ENCODE data around the gene PARL.

DNA sequence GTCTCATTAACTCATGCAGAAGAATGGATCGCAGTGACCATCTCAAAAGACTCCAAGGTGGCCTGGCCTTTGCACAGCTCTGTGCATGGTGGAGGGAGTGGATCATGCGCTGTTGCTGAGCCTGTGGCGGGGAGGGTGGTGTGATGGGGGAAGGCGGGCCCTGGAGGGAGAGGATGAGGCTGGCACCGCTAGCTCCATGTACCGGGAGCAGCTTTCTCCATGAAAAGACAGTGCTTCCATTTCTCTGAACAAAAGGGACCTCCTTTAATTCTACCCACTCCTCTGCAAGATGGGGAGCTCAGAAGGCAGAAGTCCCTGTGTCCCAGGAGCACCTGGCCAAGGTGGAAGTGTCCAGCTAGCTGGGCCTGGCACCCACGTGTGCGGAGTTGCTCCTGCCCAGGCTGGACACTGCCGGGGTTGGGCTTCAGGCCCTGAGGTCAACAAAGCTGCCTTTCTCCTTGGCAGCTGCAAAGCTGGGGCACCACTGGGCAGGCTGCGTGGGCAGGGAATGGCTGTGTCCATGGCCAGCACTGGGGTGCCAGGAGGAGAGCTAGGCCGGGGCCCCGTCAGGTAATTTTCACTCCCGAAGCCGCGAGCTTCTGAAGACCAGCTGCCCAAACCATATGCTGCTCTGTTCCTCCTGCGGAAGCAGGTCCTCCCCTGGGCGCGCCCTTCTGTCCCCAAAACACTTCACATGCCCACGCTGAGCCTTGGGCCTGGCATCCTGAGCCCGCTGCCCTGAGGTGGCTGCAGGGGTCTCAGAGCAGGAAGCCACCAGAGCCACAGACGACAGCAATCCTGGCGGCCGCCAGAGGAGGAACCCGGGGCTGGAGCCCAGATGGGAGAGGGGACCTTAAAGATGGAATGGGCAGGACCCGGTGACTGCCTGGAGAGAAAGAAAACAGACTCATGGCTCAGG is 65.7 kb downstream of the PARL start:
- TF ChIP-seq, protein P1, sequence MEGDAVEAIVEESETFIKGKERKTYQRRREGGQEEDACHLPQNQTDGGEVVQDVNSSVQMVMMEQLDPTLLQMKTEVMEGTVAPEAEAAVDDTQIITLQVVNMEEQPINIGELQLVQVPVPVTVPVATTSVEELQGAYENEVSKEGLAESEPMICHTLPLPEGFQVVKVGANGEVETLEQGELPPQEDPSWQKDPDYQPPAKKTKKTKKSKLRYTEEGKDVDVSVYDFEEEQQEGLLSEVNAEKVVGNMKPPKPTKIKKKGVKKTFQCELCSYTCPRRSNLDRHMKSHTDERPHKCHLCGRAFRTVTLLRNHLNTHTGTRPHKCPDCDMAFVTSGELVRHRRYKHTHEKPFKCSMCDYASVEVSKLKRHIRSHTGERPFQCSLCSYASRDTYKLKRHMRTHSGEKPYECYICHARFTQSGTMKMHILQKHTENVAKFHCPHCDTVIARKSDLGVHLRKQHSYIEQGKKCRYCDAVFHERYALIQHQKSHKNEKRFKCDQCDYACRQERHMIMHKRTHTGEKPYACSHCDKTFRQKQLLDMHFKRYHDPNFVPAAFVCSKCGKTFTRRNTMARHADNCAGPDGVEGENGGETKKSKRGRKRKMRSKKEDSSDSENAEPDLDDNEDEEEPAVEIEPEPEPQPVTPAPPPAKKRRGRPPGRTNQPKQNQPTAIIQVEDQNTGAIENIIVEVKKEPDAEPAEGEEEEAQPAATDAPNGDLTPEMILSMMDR (IDR thresholded peaks at IDR 0.05; ENCODE audit: low read depth, low read length): no peak
- TF ChIP-seq EZH2phosphoT487 (IDR thresholded peaks at IDR 0.05; ENCODE audit: low read depth): no peak

Data from OCI-LY3 (cell line).